SU-DHL-6 (cell line): ENCODE data around the gene MATK.

ENCODE experiments used
- H2AFZ ChIP-seq: fragments of 200-600 bp; sonication (generic); 2 replicates; pipeline ENCODE4 v1.6.1; 2014; ENCODE audit warnings: low read depth, mild to moderate bottlenecking, moderate library complexity, mixed read lengths, antibody characterized with exemption, low read length; ENCODE audit not compliant: severe bottlenecking
- H3F3A ChIP-seq: fragments of 200-600 bp; shearing (Covaris generic); 2 replicates; pipeline ENCODE4 v1.6.0; 2016; ENCODE audit warnings: antibody characterized with exemption, mild to moderate bottlenecking; ENCODE audit not compliant: insufficient read depth
- H3K27ac ChIP-seq: fragments of 200-600 bp; sonication (generic); 2 replicates; pipeline ENCODE4 v1.5.1; 2016; ENCODE audit warnings: low read depth, mild to moderate bottlenecking, low read length, moderate library complexity, mixed read lengths
- H3K27me3 ChIP-seq: fragments of 200-600 bp; sonication (generic), shearing (Covaris generic); 2 replicates; pipeline ENCODE4 v1.6.0; 2014; ENCODE audit warnings: mild to moderate bottlenecking, low read length
- H3K36me3 ChIP-seq: fragments of 200-600 bp; sonication (generic); 2 replicates; pipeline ENCODE4 v1.6.1; 2014; ENCODE audit warnings: mild to moderate bottlenecking, low read length, mixed read lengths
- H3K4me2 ChIP-seq: fragments of 300-600, 200-600 bp; shearing (Covaris generic), sonication (generic); 2 replicates; pipeline ENCODE4 v1.6.0; 2014; ENCODE audit warnings: low read length, low read depth, mild to moderate bottlenecking; ENCODE audit not compliant: poor library complexity, severe bottlenecking
- H3K4me3 ChIP-seq: fragments of 200-600 bp; sonication (generic); 2 replicates; pipeline ENCODE4 v1.5.1; 2014; ENCODE audit warnings: antibody characterized with exemption, low read length, mild to moderate bottlenecking, mixed read lengths; ENCODE audit not compliant: insufficient read depth, poor library complexity, severe bottlenecking
- H3K79me2 ChIP-seq: fragments of 200-600 bp; sonication (generic); 2 replicates; pipeline ENCODE4 v1.6.1; 2014; ENCODE audit warnings: mild to moderate bottlenecking, low read length, moderate library complexity; ENCODE audit not compliant: insufficient read depth
- H3K9ac ChIP-seq: fragments of 200-600 bp; sonication (generic); 2 replicates; pipeline ENCODE4 v1.7.0; 2014; ENCODE audit warnings: mild to moderate bottlenecking, low read length
- H3K9me2 ChIP-seq: fragments of 200-600 bp; sonication (generic); replicated peaks from 2 replicates; pipeline ENCODE4 v1.6.1; 2014; ENCODE audit warnings: low read length; ENCODE audit not compliant: insufficient read depth
- H3K9me3 ChIP-seq: fragments of 200-600 bp; sonication (generic); 2 replicates; pipeline ENCODE4 v1.6.1; 2014; ENCODE audit warnings: low read length, mixed read lengths; ENCODE audit not compliant: insufficient read depth
- H4K20me1 ChIP-seq: fragments of 200-600 bp; sonication (generic); 2 replicates; pipeline ENCODE4 v1.6.1; 2014; ENCODE audit warnings: low read depth, mild to moderate bottlenecking, antibody characterized with exemption, low read length, moderate library complexity, mixed read lengths
- CTCF ChIP-seq: fragments of 200-600 bp; sonication (generic); IDR thresholded peaks from one replicate; pipeline ENCODE4 v1.5.1; 2017; ENCODE audit warnings: antibody characterized with exemption, mild to moderate bottlenecking, low read length, moderate library complexity; ENCODE audit not compliant: insufficient read depth, poor library complexity, severe bottlenecking
- EZH2phosphoT487 ChIP-seq: fragments of 200-600 bp; sonication (generic), shearing (Covaris generic); conservative IDR thresholded peaks from 2 replicates; pipeline ENCODE4 v1.6.1; 2018; ENCODE audit warnings: mild to moderate bottlenecking, antibody characterized with exemption, low read length, moderate library complexity, mixed read lengths

Gene MATK

GRCh38 chr19:3830621-3831589 is 44.7 kb upstream of the MATK start:
- H3K9ac ChIP-seq, result no peak overlapping the region
- no peaks in the 10 kb centered on the region for H3K36me3 ChIP-seq
- H3K27ac ChIP-seq, result no peak overlapping the region
- no peaks in the 10 kb centered on the region for H3K9me2 ChIP-seq
- H3K79me2 ChIP-seq, result no peaks in the 10 kb centered on the region
- H4K20me1 ChIP-seq, result no peaks in the 10 kb centered on the region
- H3K9me3 ChIP-seq, result no peaks in the 10 kb centered on the region
- no peaks in the 10 kb centered on the region for H3K27me3 ChIP-seq
- H3F3A ChIP-seq, result no peaks in the 10 kb centered on the region
- H3K4me3 ChIP-seq, result no peak overlapping the region
- no peak overlapping the region for H3K4me2 ChIP-seq
- TF ChIP-seq CTCF, result no peak
- TF ChIP-seq EZH2phosphoT487, result no peak
- no peak overlapping the region for H2AFZ ChIP-seq

GRCh38 chr19:3827306-3827705 is 41.1 kb upstream of the MATK start:
- Histone ChIP-seq H2AFZ (no peak overlapping the region), H3K4me3 (no peak overlapping the region), H3K9me3 (no peaks in the 10 kb centered on the region), H3K36me3 (no peaks in the 10 kb centered on the region), H3K27ac (no peak overlapping the region), H3K9me2 (no peaks in the 10 kb centered on the region), H3K27me3 (no peaks in the 10 kb centered on the region), H3K79me2 (no peaks in the 10 kb centered on the region), H3K4me2 (no peak overlapping the region), H4K20me1 (no peaks in the 10 kb centered on the region), H3K9ac (no peak overlapping the region), H3F3A (no peaks in the 10 kb centered on the region)
- no peak for TF ChIP-seq CTCF
- TF ChIP-seq EZH2phosphoT487, result no peak

DNA sequence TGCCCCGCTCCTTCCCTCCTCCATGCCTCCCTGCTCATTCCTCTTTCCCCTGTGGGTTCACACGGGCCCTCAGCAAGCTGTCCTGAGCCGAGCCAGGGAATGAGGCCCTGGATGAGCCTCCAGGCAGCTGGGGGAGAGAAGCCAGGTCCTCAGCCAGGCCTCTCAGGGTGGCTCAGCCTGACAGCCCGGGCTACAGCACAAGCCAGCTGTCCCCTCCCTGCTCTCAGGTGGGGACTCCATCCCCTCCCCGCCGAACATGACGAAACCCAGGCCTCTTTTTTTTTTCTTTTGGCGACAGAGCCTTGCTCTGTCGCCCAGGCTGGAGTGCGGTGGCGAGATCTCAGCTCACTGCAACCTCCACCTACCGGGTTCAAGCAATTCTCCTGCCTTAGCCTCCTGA is 40.0 kb upstream of the MATK start:
- Histone ChIP-seq H3K9me2 (no peaks in the 10 kb centered on the region), H3K4me3 (no peak overlapping the region), H3K27me3 (no peaks in the 10 kb centered on the region), H3F3A (no peaks in the 10 kb centered on the region), H3K79me2 (no peaks in the 10 kb centered on the region), H3K36me3 (no peaks in the 10 kb centered on the region), H3K9ac (no peak overlapping the region), H3K9me3 (no peaks in the 10 kb centered on the region), H3K27ac (no peak overlapping the region), H2AFZ (no peak overlapping the region), H4K20me1 (no peaks in the 10 kb centered on the region), H3K4me2 (no peak overlapping the region)
- no peak for TF ChIP-seq EZH2phosphoT487
- no peak for TF ChIP-seq CTCF
